ENCODE data around the gene CBR3. TPM values are rescaled to one million over a fixed set of nuclear protein-coding genes. Genes with fewer than 3 reads are reported as not detected.

Gene CBR3
- total and polyA plus RNA-seq, 9 of the 15 experiments (the other 6 are each of a cell fraction or from before 2014, with no cell fraction given), result not detected

DNA sequence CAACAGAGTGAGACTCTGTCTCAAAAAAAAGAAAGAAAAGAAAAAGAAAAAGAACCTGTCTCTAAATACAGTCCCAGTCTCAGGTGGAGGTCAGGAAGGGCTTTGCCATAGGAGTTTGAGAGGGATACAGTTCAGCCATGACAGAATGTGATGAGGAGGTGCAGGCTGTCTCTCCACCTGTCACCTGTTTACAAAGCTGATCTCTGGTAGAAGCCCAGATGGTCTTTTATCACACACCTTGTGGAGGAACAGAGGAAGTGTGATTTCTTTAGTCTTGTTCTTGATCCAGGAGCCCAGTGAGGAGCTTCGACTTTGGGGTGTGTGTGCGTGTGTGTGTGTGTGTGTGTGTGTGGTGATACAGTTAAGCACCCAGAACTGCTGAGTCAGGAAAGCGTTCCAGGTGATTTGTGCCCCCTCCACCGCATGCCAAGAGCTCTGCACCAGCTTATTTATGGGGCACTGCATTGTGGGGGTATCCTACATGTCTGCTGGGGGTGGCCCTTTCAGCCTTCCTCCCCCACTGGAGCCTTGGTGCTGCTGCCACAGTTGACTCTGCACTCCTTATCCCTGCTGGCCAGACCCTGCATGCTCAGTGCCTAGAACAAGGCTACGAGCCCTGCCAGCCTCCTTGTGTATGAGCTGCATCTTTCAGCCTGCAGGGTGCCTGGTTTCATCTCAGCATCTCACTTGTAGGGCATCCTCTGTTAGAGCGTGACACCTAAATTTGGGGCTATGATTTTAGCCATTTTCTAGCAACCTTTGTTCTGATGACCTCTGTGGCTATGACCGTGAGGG lies 41.1 kb downstream of the CBR3 start (continued):
- no peak for TF ChIP-seq ELF4 (CRISPR knock-in tag; IDR thresholded peaks at IDR 0.05)
- TF ChIP-seq SNRNP70 (optimal IDR thresholded peaks at IDR 0.05; ENCODE audit: low read depth, low read length), result no peak
- TF ChIP-seq ZNF197 (CRISPR knock-in tag; IDR thresholded peaks at IDR 0.05; ENCODE audit: low read depth), result no peak
- peak; percentile 76 for TF ChIP-seq MAFK (IDR thresholded peaks at IDR 0.05; ENCODE audit: low read length)
- TF ChIP-seq, protein P1, sequence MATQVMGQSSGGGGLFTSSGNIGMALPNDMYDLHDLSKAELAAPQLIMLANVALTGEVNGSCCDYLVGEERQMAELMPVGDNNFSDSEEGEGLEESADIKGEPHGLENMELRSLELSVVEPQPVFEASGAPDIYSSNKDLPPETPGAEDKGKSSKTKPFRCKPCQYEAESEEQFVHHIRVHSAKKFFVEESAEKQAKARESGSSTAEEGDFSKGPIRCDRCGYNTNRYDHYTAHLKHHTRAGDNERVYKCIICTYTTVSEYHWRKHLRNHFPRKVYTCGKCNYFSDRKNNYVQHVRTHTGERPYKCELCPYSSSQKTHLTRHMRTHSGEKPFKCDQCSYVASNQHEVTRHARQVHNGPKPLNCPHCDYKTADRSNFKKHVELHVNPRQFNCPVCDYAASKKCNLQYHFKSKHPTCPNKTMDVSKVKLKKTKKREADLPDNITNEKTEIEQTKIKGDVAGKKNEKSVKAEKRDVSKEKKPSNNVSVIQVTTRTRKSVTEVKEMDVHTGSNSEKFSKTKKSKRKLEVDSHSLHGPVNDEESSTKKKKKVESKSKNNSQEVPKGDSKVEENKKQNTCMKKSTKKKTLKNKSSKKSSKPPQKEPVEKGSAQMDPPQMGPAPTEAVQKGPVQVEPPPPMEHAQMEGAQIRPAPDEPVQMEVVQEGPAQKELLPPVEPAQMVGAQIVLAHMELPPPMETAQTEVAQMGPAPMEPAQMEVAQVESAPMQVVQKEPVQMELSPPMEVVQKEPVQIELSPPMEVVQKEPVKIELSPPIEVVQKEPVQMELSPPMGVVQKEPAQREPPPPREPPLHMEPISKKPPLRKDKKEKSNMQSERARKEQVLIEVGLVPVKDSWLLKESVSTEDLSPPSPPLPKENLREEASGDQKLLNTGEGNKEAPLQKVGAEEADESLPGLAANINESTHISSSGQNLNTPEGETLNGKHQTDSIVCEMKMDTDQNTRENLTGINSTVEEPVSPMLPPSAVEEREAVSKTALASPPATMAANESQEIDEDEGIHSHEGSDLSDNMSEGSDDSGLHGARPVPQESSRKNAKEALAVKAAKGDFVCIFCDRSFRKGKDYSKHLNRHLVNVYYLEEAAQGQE (IDR thresholded peaks at IDR 0.05; ENCODE audit: borderline replicate concordance), result no peak
- TF ChIP-seq, protein P1 (CRISPR knock-in tag; IDR thresholded peaks at IDR 0.05; ENCODE audit: low read depth), result no peak
- TF ChIP-seq, protein P2, sequence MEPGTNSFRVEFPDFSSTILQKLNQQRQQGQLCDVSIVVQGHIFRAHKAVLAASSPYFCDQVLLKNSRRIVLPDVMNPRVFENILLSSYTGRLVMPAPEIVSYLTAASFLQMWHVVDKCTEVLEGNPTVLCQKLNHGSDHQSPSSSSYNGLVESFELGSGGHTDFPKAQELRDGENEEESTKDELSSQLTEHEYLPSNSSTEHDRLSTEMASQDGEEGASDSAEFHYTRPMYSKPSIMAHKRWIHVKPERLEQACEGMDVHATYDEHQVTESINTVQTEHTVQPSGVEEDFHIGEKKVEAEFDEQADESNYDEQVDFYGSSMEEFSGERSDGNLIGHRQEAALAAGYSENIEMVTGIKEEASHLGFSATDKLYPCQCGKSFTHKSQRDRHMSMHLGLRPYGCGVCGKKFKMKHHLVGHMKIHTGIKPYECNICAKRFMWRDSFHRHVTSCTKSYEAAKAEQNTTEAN (CRISPR knock-in tag; IDR thresholded peaks at IDR 0.05), result no peak
- no peak for TF ChIP-seq CBFA2T2 (conservative IDR thresholded peaks at IDR 0.05)
- no peak for TF ChIP-seq ZNF436 (CRISPR knock-in tag; IDR thresholded peaks at IDR 0.05)
- no peak for TF ChIP-seq KLF13 (tag; IDR thresholded peaks at IDR 0.05; ENCODE audit: borderline replicate concordance, low read depth)

Data from K562 (cell line).